GM23338 (cell line): ENCODE results near the gene RRP12. TPM values are rescaled to one million over a fixed set of nuclear protein-coding genes. Genes with fewer than 3 reads are reported as not detected.
A peak's percentile ranks its signal among the peaks of the same experiment; 100 is the strongest.

Experiments
- ATAC-seq: fragments of 200-7000 bp; cut with Tn5 transposase; 3 replicates; pipeline ENCODE4 v1.9.1; 2020
- DNase-seq: peaks from one replicate; pipeline ENCODE4 v3.0.0-alpha.2; 2015; ENCODE audit warnings: low spot score
- H2AFZ ChIP-seq: fragments of 200-600 bp; sonication (generic); 2 replicates; pipeline ENCODE4 v1.8.0; 2016; ENCODE audit warnings: antibody characterized with exemption, mild to moderate bottlenecking, moderate library complexity
- H3F3A ChIP-seq: fragments of 200-600 bp; sonication (generic); replicated peaks from 2 replicates; pipeline ENCODE4 v1.8.0; 2017; ENCODE audit warnings: antibody characterized with exemption, mixed run types, low read depth
- H3K27ac ChIP-seq: fragments of 200-600 bp; sonication (generic); 2 replicates; pipeline ENCODE4 v1.6.1; 2016; ENCODE audit warnings: low read depth
- H3K27me3 ChIP-seq: fragments of 200-600 bp; sonication (generic); 2 replicates; pipeline ENCODE4 v1.8.0; 2016; ENCODE audit warnings: mild to moderate bottlenecking, mixed run types, moderate library complexity; ENCODE audit not compliant: insufficient read depth
- H3K36me3 ChIP-seq: fragments of 200-600 bp; sonication (generic); 2 replicates; pipeline ENCODE4 v1.8.0; 2016; ENCODE audit warnings: mild to moderate bottlenecking; ENCODE audit not compliant: insufficient read depth
- H3K4me1 ChIP-seq: fragments of 200-600 bp; sonication (generic); 2 replicates; pipeline ENCODE4 v1.8.0; 2016; ENCODE audit warnings: mild to moderate bottlenecking, moderate library complexity; ENCODE audit not compliant: insufficient read depth
- H3K4me2 ChIP-seq: fragments of 200-600 bp; sonication (generic); 2 replicates; pipeline ENCODE4 v1.7.1; 2017; ENCODE audit warnings: mixed run types
- H3K4me3 ChIP-seq: fragments of 200-600 bp; sonication (generic); 2 replicates; pipeline ENCODE4 v1.6.1; 2016; ENCODE audit warnings: mixed run types
- H3K79me2 ChIP-seq: fragments of 200-600 bp; sonication (generic); replicated peaks from 2 replicates; pipeline ENCODE4 v1.8.0; 2017; ENCODE audit warnings: mild to moderate bottlenecking; ENCODE audit not compliant: insufficient read depth
- H3K9me2 ChIP-seq: fragments of 200-600 bp; sonication (generic); 2 replicates; pipeline ENCODE4 v1.8.0; 2017; ENCODE audit not compliant: insufficient read depth
- H4K20me1 ChIP-seq: fragments of 200-600 bp; sonication (generic); replicated peaks from 2 replicates; pipeline ENCODE4 v1.8.0; 2017; ENCODE audit warnings: mild to moderate bottlenecking; ENCODE audit not compliant: insufficient read depth
- H3K27ac Mint-ChIP-seq: 2 replicates; pipeline ENCODE4 v1.8.0; 2020; ENCODE audit warnings: inconsistent platforms, mild to moderate bottlenecking, moderate library complexity, mixed read lengths
- H3K27me3 Mint-ChIP-seq: 3 replicates; pipeline ENCODE4 v1.8.0; 2022; ENCODE audit warnings: low read depth, mild to moderate bottlenecking, moderate library complexity, mixed read lengths, inconsistent platforms; ENCODE audit not compliant: insufficient read depth, poor library complexity
- H3K36me3 Mint-ChIP-seq: 3 replicates; pipeline ENCODE4 v1.8.0; 2021; ENCODE audit warnings: low read depth, mild to moderate bottlenecking, inconsistent platforms, moderate library complexity, mixed read lengths
- H3K4me1 Mint-ChIP-seq: 3 replicates; pipeline ENCODE4 v1.8.0; 2020; ENCODE audit warnings: mild to moderate bottlenecking, inconsistent platforms, mixed read lengths
- H3K4me3 Mint-ChIP-seq: 3 replicates; pipeline ENCODE4 v1.8.0; 2021; ENCODE audit warnings: moderate library complexity, mild to moderate bottlenecking, inconsistent platforms, mixed read lengths
- H3K9me3 Mint-ChIP-seq: 3 replicates; pipeline ENCODE4 v1.8.0; 2020; ENCODE audit warnings: moderate library complexity, mild to moderate bottlenecking, inconsistent platforms, mixed read lengths
- CREB1 ChIP-seq: fragments of 250-450 bp; sonication (Bioruptor Pico); IDR thresholded peaks from 2 replicates; pipeline ENCODE4 v1.5.0; 2020; ENCODE audit warnings: low read depth, mild to moderate bottlenecking, moderate library complexity
- CTCF ChIP-seq, 2 experiments: fragments of 200-600 bp in 1 of 2; sonication (generic) in 1 of 2; conservative IDR thresholded peaks; 2 replicates each; pipeline versions ENCODE4 v1.5.1 to v1.6.1; 2016 to 2017; ENCODE audit warnings: antibody characterized with exemption in 2 of 2, low read depth in 2 of 2, mild to moderate bottlenecking in 2 of 2, moderate library complexity in 1 of 2
- ETS1 ChIP-seq: IDR thresholded peaks from 2 replicates; pipeline ENCODE4 v1.6.1; 2016; ENCODE audit warnings: antibody characterized with exemption
- EZH2 ChIP-seq: fragments of 200-600 bp; sonication (generic); IDR thresholded peaks from one replicate; pipeline ENCODE4 v1.8.0; 2017; ENCODE audit warnings: antibody characterized with exemption, mild to moderate bottlenecking, low read depth; ENCODE audit not compliant: unreplicated experiment
- EZH2phosphoT487 ChIP-seq: fragments of 200-600 bp; sonication (generic); IDR thresholded peaks from one replicate; pipeline ENCODE4 v1.8.1; 2018; ENCODE audit warnings: antibody characterized with exemption; ENCODE audit not compliant: unreplicated experiment
- JUNB ChIP-seq: IDR thresholded peaks from one replicate; pipeline ENCODE4 v1.6.1; 2016; ENCODE audit warnings: antibody characterized with exemption; ENCODE audit not compliant: unreplicated experiment
- NANOG ChIP-seq: IDR thresholded peaks from 2 replicates; pipeline ENCODE4 v1.6.1; 2016; ENCODE audit warnings: antibody characterized with exemption, borderline replicate concordance
- POLR2AphosphoS5 ChIP-seq: IDR thresholded peaks from 2 replicates; pipeline ENCODE4 v1.6.1; 2016; ENCODE audit warnings: antibody characterized with exemption, low read depth
- REST ChIP-seq: IDR thresholded peaks from one replicate; pipeline ENCODE4 v1.6.1; 2018; ENCODE audit warnings: antibody characterized with exemption; ENCODE audit not compliant: unreplicated experiment
- STAT1 ChIP-seq: IDR thresholded peaks from one replicate; pipeline ENCODE4 v1.6.1; 2016; ENCODE audit warnings: antibody characterized with exemption; ENCODE audit not compliant: unreplicated experiment
- ZNF114 ChIP-seq: fragments of 250-450 bp; sonication (Bioruptor Pico); IDR thresholded peaks from 2 replicates; pipeline ENCODE4 v1.5.0; 2020; ENCODE audit warnings: mild to moderate bottlenecking, moderate library complexity
- ZNF331 ChIP-seq: fragments of 250-450 bp; sonication (Bioruptor Pico); IDR thresholded peaks from 2 replicates; pipeline ENCODE4 v1.5.0; 2020; ENCODE audit warnings: low read depth, mild to moderate bottlenecking, moderate library complexity
- ZNF462 ChIP-seq: fragments of 250-450 bp; sonication (Bioruptor Pico); IDR thresholded peaks from 2 replicates; pipeline ENCODE4 v1.5.0; 2020; ENCODE audit warnings: mild to moderate bottlenecking, moderate library complexity
- polyA plus RNA-seq: library from polyadenylated mRNA; unstranded; fragments of >200 nt; fragmentation: Nextera tagmentation; extraction: Ambion mirVana; gene quantifications from 2 replicates; pipeline ENCODE4 v1.2.1, GENCODE V29; 2016
- total RNA-seq: library from RNA; depleted of rRNA; stranded (reverse); fragments of >200 nt; shearing (Covaris generic); gene quantifications from 2 replicates; pipeline ENCODE4 v1.2.3, GENCODE V29; 2014

RRP12 gene
- total and polyA plus RNA-seq, 2 experiments from 2014 or later: 53.4 to 62.6 TPM

- no peaks in the 10 kb centered on the region for H3K27me3 ChIP-seq
- H3K4me1 ChIP-seq: peaks cover 10% of the 10 kb centered on the region
- H3K4me3 Mint-ChIP-seq: peak within 1 kb of the TSS; percentile 93
- ATAC-seq (peak; percentile 76), DNase-seq (peak; percentile 95)
- peaks cover 25% of the 10 kb centered on the region for H4K20me1 ChIP-seq
- no peaks in the 10 kb centered on the region for H3K9me2 ChIP-seq
- TF ChIP-seq NANOG (no peak), REST (no peak), ZNF331 (CRISPR knock-in tag) (no peak), ETS1 (no peak), STAT1 (no peak), CREB1 (CRISPR knock-in tag) (peak; percentile 51; the same call in 1 of the 2 replicates), EZH2phosphoT487 (no peak), ZNF114 (no peak), CTCF (conservative IDR thresholded peaks at IDR 0.05; ENCODE audit: low read depth in 2 of 2) (peak; percentile 34 to 91; a peak in 3 of 4 replicates), EZH2 (no peak), JUNB (no peak), ZNF462 (CRISPR knock-in tag) (no peak), POLR2AphosphoS5 (peak; percentile 51; the same call in 1 of the 2 replicates)
- peak within 1 kb of the TSS; percentile 97 for H3K27ac Mint-ChIP-seq
- peak within 1 kb of the TSS; percentile 80; the same call in 1 of the 2 replicates for H2AFZ ChIP-seq
- H3K4me1 Mint-ChIP-seq: peaks cover 12% of the 10 kb centered on the region
- H3K27me3 Mint-ChIP-seq: peaks cover 24% of the 10 kb centered on the region
- peaks cover 51% of the 10 kb centered on the region for H3K79me2 ChIP-seq
- peaks cover 37% of the 10 kb centered on the region for H3F3A ChIP-seq
- no peaks in the 10 kb centered on the region; the same call in 2 of the 3 replicates for H3K9me3 Mint-ChIP-seq
- peak within 1 kb of the TSS; percentile 97 for H3K27ac ChIP-seq
- peaks cover 43% of the 10 kb centered on the region for H3K36me3 Mint-ChIP-seq
- H3K36me3 ChIP-seq: peaks cover 26% of the 10 kb centered on the region
- peak within 1 kb of the TSS; percentile 99 for H3K4me3 ChIP-seq
- H3K4me2 ChIP-seq: peak within 1 kb of the TSS; percentile 94
Measured at GRCh38 chr10:97425964-97426775, 25.0 kb upstream of the RRP12 start, which contains the start of gene PGAM1. TSS of gene PGAM1 (plus strand) at chr10:97426191. CDS start at chr10:97426308, 117 bp downstream.
